ENCODE data around the gene DAPK3. TPM values are rescaled to one million over a fixed set of nuclear protein-coding genes. Genes with fewer than 3 reads are reported as not detected.

The DAPK3 gene
- polyA plus RNA-seq, 3 donors, result 13.7 to 32.1 (median 21.8) TPM

- Histone ChIP-seq H3K4me2 (replicated peaks; ENCODE audit: extremely low read depth, low read length, poor library complexity, severe bottlenecking) (no peak overlapping the region), H3K4me3 (replicated peaks in 1 of 3; ENCODE audit: low read depth in 2 of 3, low read length in 3 of 3) (no peak overlapping the region), H3K9me3 (replicated peaks in 1 of 2; ENCODE audit: control insufficient read depth in 1 of 2, insufficient read depth in 1 of 2, low read length in 2 of 2) (no peaks in the 10 kb centered on the region), H3K27me3 (ENCODE audit: control insufficient read depth in 2 of 2, insufficient read depth in 2 of 2, low read length in 2 of 2) (no peaks in the 10 kb centered on the region), H4K20me1 (ENCODE audit: insufficient read depth, low read length) (peaks cover 67% of the 10 kb centered on the region), H3K4me1 (ENCODE audit: control insufficient read depth in 1 of 2, insufficient read depth in 2 of 2, low read length in 2 of 2) (peaks cover 0 to under 1% of the 10 kb centered on the region in 2 donors), H3K79me2 (ENCODE audit: insufficient read depth, low read length) (peaks cover 39% of the 10 kb centered on the region), H3K27ac (ENCODE audit: low read depth in 1 of 2, low read length in 2 of 2) (no peak overlapping the region), H2AFZ (ENCODE audit: insufficient read depth, low read depth, low read length, poor library complexity, severe bottlenecking) (no peak overlapping the region), H3K9ac (ENCODE audit: insufficient read depth, low read length, poor library complexity, severe bottlenecking) (no peak overlapping the region), H3K36me3 (replicated peaks in 1 of 2; ENCODE audit: control insufficient read depth in 1 of 2, insufficient read depth in 2 of 2, low read length in 2 of 2) (peaks cover 65 to 67% of the 10 kb centered on the region in 2 donors)
- DNase-seq, result no peak
- H3K27ac Mint-ChIP-seq, result peak overlapping the region in 1 of 7 donors; percentile 50
- H3K9me3 Mint-ChIP-seq, result no peaks in the 10 kb centered on the region
- peaks cover 0 to 2% (median 0%) of the 10 kb centered on the region in 3 donors for H3K27me3 Mint-ChIP-seq (ENCODE audit: low read depth in 3 of 3)
- H3K36me3 Mint-ChIP-seq, result peaks cover 55 to 66% of the 10 kb centered on the region in 2 donors
- H3K4me3 Mint-ChIP-seq, result no peak overlapping the region
- WGBS (ENCODE audit: insufficient coverage), result 92% methylated on average over 29 of the region's 29 CpGs
- no peak for TF ChIP-seq CTCF (IDR thresholded peaks at IDR 0.05)
- H3K4me1 Mint-ChIP-seq, result no peaks in the 10 kb centered on the region
- intact Hi-C loops (cut with micrococcal nuclease), result no loop called here
Measured at GRCh38 chr19:3976495-3977241, 5.8 kb upstream of the DAPK3 start.

- Histone ChIP-seq H4K20me1 (ENCODE audit: insufficient read depth, low read length) (peaks cover 57% of the 10 kb centered on the region), H3K4me3 (replicated peaks in 1 of 3; ENCODE audit: low read depth in 2 of 3, low read length in 3 of 3) (no peak overlapping the region), H3K79me2 (ENCODE audit: insufficient read depth, low read length) (peaks cover 30% of the 10 kb centered on the region), H2AFZ (ENCODE audit: insufficient read depth, low read depth, low read length, poor library complexity, severe bottlenecking) (no peak overlapping the region), H3K4me1 (ENCODE audit: control insufficient read depth in 1 of 2, insufficient read depth in 2 of 2, low read length in 2 of 2) (peaks cover 4 to 7% of the 10 kb centered on the region in 2 donors), H3K4me2 (replicated peaks; ENCODE audit: extremely low read depth, low read length, poor library complexity, severe bottlenecking) (no peak overlapping the region), H3K9ac (ENCODE audit: insufficient read depth, low read length, poor library complexity, severe bottlenecking) (no peak overlapping the region), H3K36me3 (replicated peaks in 1 of 2; ENCODE audit: control insufficient read depth in 1 of 2, insufficient read depth in 2 of 2, low read length in 2 of 2) (peaks cover 55 to 57% of the 10 kb centered on the region in 2 donors), H3K27me3 (ENCODE audit: control insufficient read depth in 2 of 2, insufficient read depth in 2 of 2, low read length in 2 of 2) (no peaks in the 10 kb centered on the region), H3K27ac (ENCODE audit: low read depth in 1 of 2, low read length in 2 of 2) (no peak overlapping the region), H3K9me3 (replicated peaks in 1 of 2; ENCODE audit: control insufficient read depth in 1 of 2, insufficient read depth in 1 of 2, low read length in 2 of 2) (no peaks in the 10 kb centered on the region)
- intact Hi-C loops (cut with micrococcal nuclease), result no loop called here
- Mint-ChIP-seq H3K36me3 (peaks cover 45 to 56% of the 10 kb centered on the region in 2 donors), H3K27ac (peak overlapping the region in 4 of 7 donors; percentile 13 to 48 (median 14)), H3K4me1 (peaks cover 1% of the 10 kb centered on the region), H3K9me3 (no peaks in the 10 kb centered on the region), H3K4me3 (no peak overlapping the region), H3K27me3 (ENCODE audit: low read depth in 3 of 3) (peaks cover 0 to 2% (median 0%) of the 10 kb centered on the region in 3 donors)
- DNase-seq, result no peak
- 88% methylated on average over 14 of the region's 14 CpGs for WGBS (ENCODE audit: insufficient coverage)
- no peak for TF ChIP-seq CTCF (IDR thresholded peaks at IDR 0.05)
Measured at GRCh38 chr19:3975637-3976087, 4.8 kb upstream of the DAPK3 start.
